ENCODE data around the gene QRFP. TPM values are rescaled to one million over a fixed set of nuclear protein-coding genes. Genes with fewer than 3 reads are reported as not detected.

Gene QRFP
- total RNA-seq, 1 donor from 2014 or later, result not detected

DNA sequence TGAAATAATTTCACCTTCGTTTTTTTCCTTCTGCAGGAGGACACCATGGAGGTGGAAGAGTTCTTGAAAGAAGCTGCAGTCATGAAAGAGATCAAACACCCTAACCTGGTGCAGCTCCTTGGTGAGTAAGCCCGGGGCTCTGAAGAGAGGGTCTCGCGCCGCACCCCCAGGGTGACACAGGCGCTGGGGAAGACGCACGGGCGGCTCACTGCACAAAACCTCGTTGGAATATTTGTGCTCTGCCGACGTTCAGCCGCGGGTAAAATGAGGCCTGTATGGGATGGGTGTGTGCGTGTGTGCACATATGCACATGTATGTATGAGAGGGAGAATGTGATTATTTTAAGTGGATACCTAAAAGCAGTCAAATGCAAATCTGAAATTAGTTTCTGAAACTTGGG lies 24.5 kb downstream of the QRFP start:
- no peaks in the 10 kb centered on the region for H3K9me3 ChIP-seq
- H3K27me3 ChIP-seq, result no peaks in the 10 kb centered on the region
- intact Hi-C loops (cut with DNase I), result no loop called here
- H3K36me3 ChIP-seq, result peaks cover 44 to 75% of the 10 kb centered on the region in 2 donors
- peaks cover 0 to 34% of the 10 kb centered on the region in 2 donors for H3K4me1 ChIP-seq
- no peak overlapping the region for H3K4me3 ChIP-seq
- H3K27ac ChIP-seq, result no peak overlapping the region
- no peak for DNase-seq (ENCODE audit: low spot score in 2 of 2)
- TF ChIP-seq CTCF (IDR thresholded peaks at IDR 0.05), result no peak

DNA sequence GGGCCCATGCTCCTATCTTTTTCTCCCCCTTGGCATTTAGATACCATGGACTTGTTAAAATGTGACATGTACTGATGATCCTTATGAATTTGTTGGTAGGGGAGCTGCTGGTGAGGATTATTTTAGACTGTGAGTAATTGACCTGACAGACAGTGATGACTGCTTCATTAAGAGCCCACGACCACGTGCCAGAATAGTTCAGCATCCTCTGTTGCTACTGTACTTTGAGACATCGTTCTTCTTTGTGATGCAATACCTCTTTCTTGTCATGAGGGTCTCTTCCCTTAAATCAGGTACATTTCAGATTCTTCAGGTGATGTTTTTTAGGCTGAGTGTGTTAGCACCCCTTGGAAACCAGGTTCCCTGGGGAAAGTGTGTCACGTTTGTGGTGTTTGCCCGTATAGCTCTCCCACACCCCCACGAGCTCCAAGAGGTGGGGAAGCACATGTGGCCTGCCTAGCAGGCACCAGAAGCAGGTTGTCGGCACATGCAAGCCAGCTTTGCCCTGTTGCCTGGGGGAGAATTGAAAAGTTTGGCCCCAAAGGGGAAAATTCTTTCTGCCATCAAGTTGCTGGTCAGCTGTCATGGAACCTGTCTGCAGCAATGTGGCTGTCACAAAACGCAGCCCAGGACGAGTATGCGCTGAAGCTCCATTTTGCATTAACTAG lies 25.1 kb downstream of the QRFP start:
- TF ChIP-seq CTCF (IDR thresholded peaks at IDR 0.05), result no peak
- Histone ChIP-seq H3K27me3 (no peaks in the 10 kb centered on the region), H3K4me3 (no peak overlapping the region), H3K27ac (no peak overlapping the region), H3K9me3 (no peaks in the 10 kb centered on the region), H3K36me3 (peaks cover 44 to 74% of the 10 kb centered on the region in 2 donors), H3K4me1 (peaks cover 0 to 38% of the 10 kb centered on the region in 2 donors)
- intact Hi-C loops (cut with DNase I), result no loop called here
- no peak for DNase-seq (ENCODE audit: low spot score in 2 of 2)

DNA sequence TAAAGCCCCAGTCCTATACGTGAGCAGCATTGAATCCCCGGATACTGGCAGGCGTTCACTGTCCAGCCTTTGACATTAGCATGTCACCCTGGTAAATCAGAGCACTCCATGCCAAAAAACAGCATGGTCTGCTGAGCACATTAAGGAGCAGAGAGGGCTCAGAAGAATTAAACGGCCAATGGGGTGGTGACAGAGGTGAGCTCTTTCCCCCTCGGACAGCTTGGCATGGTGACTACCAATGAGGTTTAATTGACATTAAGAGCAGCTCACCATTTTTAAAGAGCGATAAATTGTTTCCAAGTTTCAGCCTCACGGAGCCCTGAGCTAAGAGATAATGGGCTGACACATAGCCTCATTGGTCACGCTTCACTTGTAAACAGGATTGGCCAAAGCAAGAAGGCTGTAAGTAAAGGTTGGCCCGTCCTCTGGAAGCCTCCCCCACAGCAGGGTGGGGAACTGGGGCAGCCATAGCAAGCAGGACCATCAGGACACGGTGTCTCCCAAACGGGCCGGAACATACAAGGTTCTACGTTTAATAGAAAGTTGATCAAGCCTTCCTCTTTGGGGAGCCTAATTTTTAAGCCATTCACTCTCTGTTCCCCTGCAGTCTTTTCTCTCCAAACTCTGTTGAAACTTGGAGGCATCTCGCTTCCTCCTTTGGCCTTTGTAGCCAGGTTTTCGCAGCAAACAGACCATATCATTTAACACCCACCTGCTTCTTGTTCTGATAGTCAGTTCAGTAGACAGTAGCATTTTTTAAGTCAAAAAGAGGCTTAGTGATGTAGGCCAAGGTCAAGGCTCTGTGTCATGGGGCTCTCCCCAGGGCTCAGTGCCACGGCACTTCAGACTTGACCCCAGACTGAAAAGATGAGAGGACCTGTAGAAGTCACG lies 25.9 kb downstream of the QRFP start:
- no peak overlapping the region for H3K4me3 ChIP-seq
- no peaks in the 10 kb centered on the region for H3K9me3 ChIP-seq
- H3K36me3 ChIP-seq, result peaks cover 39 to 67% of the 10 kb centered on the region in 2 donors
- H3K27ac ChIP-seq, result no peak overlapping the region
- TF ChIP-seq CTCF (IDR thresholded peaks at IDR 0.05), result no peak
- peaks cover 0 to 41% of the 10 kb centered on the region in 2 donors for H3K4me1 ChIP-seq
- no peak for DNase-seq (ENCODE audit: low spot score in 2 of 2)
- H3K27me3 ChIP-seq, result no peaks in the 10 kb centered on the region
- intact Hi-C loops (cut with DNase I), result no loop called here

DNA sequence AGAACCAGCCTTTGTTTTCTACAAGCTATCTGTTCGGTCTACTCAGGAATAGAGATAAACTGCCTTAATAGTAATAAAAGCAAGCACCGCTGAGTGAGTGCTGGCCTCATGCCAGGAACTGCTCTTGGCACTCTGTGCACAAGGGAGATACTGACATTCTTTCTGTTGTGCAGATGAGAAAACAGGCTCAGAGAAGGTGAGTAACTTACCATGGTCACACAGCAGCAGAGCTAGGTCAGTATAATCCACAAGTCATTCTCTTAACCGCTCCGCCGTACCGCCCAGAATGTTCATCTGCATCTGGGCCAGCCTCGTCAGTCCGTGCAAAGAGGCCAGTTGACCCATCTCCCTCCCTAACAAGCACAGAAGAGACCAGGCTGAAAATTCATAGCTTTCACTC lies 27.4 kb downstream of the QRFP start:
- peaks cover 36 to 63% of the 10 kb centered on the region in 2 donors for H3K36me3 ChIP-seq
- H3K27me3 ChIP-seq, result no peaks in the 10 kb centered on the region
- no peak overlapping the region for H3K4me3 ChIP-seq
- intact Hi-C loops (cut with DNase I), result loop anchor here (5.0 kb wide), 1 partner anchor 178 kb away; no protein-coding TSS in a partner anchor
- no peak overlapping the region for H3K27ac ChIP-seq
- no peak for TF ChIP-seq CTCF (IDR thresholded peaks at IDR 0.05)
- H3K4me1 ChIP-seq, result peaks cover 0 to 38% of the 10 kb centered on the region in 2 donors
- no peak for DNase-seq (ENCODE audit: low spot score in 2 of 2)
- H3K9me3 ChIP-seq, result no peaks in the 10 kb centered on the region

DNA sequence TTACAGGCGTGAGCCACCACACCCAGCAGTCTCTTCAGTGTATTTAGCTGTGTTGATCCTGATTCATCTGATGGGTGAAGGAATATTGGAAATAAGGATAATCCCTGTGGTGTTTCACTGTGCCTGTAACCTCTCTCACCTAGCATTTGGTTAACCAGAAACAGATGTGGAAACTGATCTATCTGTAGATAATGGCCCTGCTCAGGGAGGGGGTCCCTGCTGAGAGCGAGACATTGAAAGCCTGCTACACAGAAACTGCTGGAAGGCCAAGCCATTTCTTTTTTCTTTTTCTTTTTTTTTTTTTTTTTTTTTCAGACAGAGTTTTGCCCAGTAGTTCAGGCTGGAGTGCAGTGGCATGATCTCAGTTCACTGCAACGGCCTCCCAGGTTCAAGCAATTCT lies 28.4 kb downstream of the QRFP start:
- Histone ChIP-seq H3K27me3 (no peaks in the 10 kb centered on the region), H3K4me1 (peaks cover 0 to 33% of the 10 kb centered on the region in 2 donors), H3K27ac (no peak overlapping the region), H3K36me3 (peaks cover 33 to 63% of the 10 kb centered on the region in 2 donors), H3K4me3 (no peak overlapping the region), H3K9me3 (no peaks in the 10 kb centered on the region)
- TF ChIP-seq CTCF (IDR thresholded peaks at IDR 0.05), result no peak
- no peak for DNase-seq (ENCODE audit: low spot score in 2 of 2)
- intact Hi-C loops (cut with DNase I), result loop anchor here (5.0 kb wide), 1 partner anchor 179 kb away; no protein-coding TSS in a partner anchor

Data from ascending aorta (tissue), 2 donors.